Kidney (tissue), 14 donors: ENCODE measurements around the gene ZFP36L2. TPM values are rescaled to one million over a fixed set of nuclear protein-coding genes. Genes with fewer than 3 reads are reported as not detected.
A peak's percentile ranks its signal among the peaks of the same experiment; 100 is the strongest.

Source experiments
- DNase-seq, 5 donors: peaks; one replicate each; pipeline ENCODE4 v3.0.0-alpha.2; 2013 to 2020
- FAIRE-seq: peaks from 2 replicates; lab custom pipeline; 2012; peaks lifted over from hg19 to GRCh38; lab: Jason Lieb, UNC
- H3K27ac ChIP-seq, 2 donors: one replicate each; pipeline ENCODE4 v1.7.0; 2013; ENCODE audit warnings: low read depth in 2 of 2, low read length in 2 of 2, inconsistent platforms in 1 of 2
- H3K27me3 ChIP-seq: one replicate; pipeline ENCODE4 v1.7.1; 2013; ENCODE audit warnings: low read length, inconsistent platforms; ENCODE audit not compliant: control insufficient read depth, insufficient read depth
- H3K36me3 ChIP-seq, 3 donors: one replicate each; pipeline versions ENCODE4 v1.7.0 to v1.7.1; 2013; ENCODE audit warnings: low read length in 3 of 3, control low read depth in 1 of 3, inconsistent platforms in 1 of 3; ENCODE audit not compliant: insufficient read depth in 3 of 3, control insufficient read depth in 2 of 3
- H3K4me1 ChIP-seq, 3 donors: one replicate each; pipeline versions ENCODE4 v1.7.0 to v1.7.1; 2013; ENCODE audit warnings: low read length in 3 of 3, inconsistent platforms in 1 of 3, low read depth in 1 of 3; ENCODE audit not compliant: control insufficient read depth in 2 of 3, insufficient read depth in 2 of 3
- H3K4me3 ChIP-seq, 3 donors: one replicate each; pipeline versions ENCODE4 v1.7.0 to v1.8.1; 2013; ENCODE audit warnings: low read length in 3 of 3, control low read depth in 1 of 3, inconsistent platforms in 1 of 3
- H3K9ac ChIP-seq, 3 donors: one replicate each; pipeline versions ENCODE4 v1.7.0 to v1.7.1; 2013; ENCODE audit warnings: low read length in 3 of 3, control low read depth in 1 of 3, inconsistent platforms in 1 of 3
- H3K9me3 ChIP-seq, 3 donors: one replicate each; pipeline versions ENCODE4 v1.7.0 to v1.7.1; 2013; ENCODE audit warnings: low read length in 3 of 3, control low read depth in 1 of 3, inconsistent platforms in 1 of 3; ENCODE audit not compliant: control insufficient read depth in 2 of 3, insufficient read depth in 1 of 3
- CTCF ChIP-seq: IDR thresholded peaks from 3 replicates; pipeline ENCODE4 v1.5.1; 2012; ENCODE audit warnings: mild to moderate bottlenecking, moderate library complexity, borderline replicate concordance; ENCODE audit not compliant: insufficient read depth; ENCODE audit errors: extremely low read depth
- intact Hi-C: fragments of 100-400 bp; cut with DNase I; formaldehyde crosslinking; loops from one replicate; pipeline ENCODE4 v1.11.1; 2022
- polyA plus RNA-seq: library from polyadenylated mRNA; stranded (reverse); fragments of 350-450 nt; fragmentation: Illumina TruSeq; extraction: RNeasy Lipid Tissue Mini Kit (QIAGEN cat#74804); gene quantifications from one replicate; pipeline ENCODE4 v1.2.3, GENCODE V29; 2014; ENCODE audit warnings: low read depth, low replicate concordance; ENCODE audit not compliant: insufficient read depth
- total RNA-seq: library from RNA; stranded (reverse); fragmentation: NEBNext Ultra II Directional; extraction: Animal tissue kit (Norgen Biotek cat#: 25700); gene quantifications from one replicate; pipeline ENCODE4 v1.2.1, GENCODE V29; 2021
- donor health status: control.
- donor health status: control.
- donor health status: control.
- donor health status: control.
- donor health status: control.
- donor health status: DM: yes; HTN: yes; CAD: no.
- donor health status: Normal renal cell carcinoma (clear cell type).

ZFP36L2 gene
- total and polyA plus RNA-seq, 2 donors from 2014 or later, result 35.4 to 247 TPM

- TF ChIP-seq CTCF, result no peak
- Histone ChIP-seq H3K9ac (no peak overlapping the region), H3K27ac (no peak overlapping the region), H3K36me3 (no peaks in the 10 kb centered on the region), H3K4me1 (peaks cover 1 to 9% (median 3%) of the 10 kb centered on the region in 3 donors), H3K27me3 (no peaks in the 10 kb centered on the region), H3K4me3 (no peak overlapping the region), H3K9me3 (no peaks in the 10 kb centered on the region)
- intact Hi-C loops, result no loop called here
- DNase-seq (no peak), FAIRE-seq (no peak)
These were observed 14.1 kb downstream of the ZFP36L2 start for GRCh38 chr2:43212216-43212835.

GRCh38 chr2:43210467-43211303 lies 15.7 kb downstream of the ZFP36L2 start:
- no peak for TF ChIP-seq CTCF
- Histone ChIP-seq H3K4me1 (peaks cover 0 to 9% (median 0%) of the 10 kb centered on the region in 3 donors), H3K9ac (no peak overlapping the region), H3K9me3 (no peaks in the 10 kb centered on the region), H3K4me3 (no peak overlapping the region), H3K27ac (no peak overlapping the region), H3K36me3 (no peaks in the 10 kb centered on the region), H3K27me3 (no peaks in the 10 kb centered on the region)
- DNase-seq, result peak; percentile 70 to 84 (median 77)
- intact Hi-C loops, result no loop called here
- no peak for FAIRE-seq

GRCh38 chr2:43210125-43210466 lies 16.3 kb downstream of the ZFP36L2 start:
- Histone ChIP-seq H3K9me3 (no peaks in the 10 kb centered on the region), H3K27me3 (no peaks in the 10 kb centered on the region), H3K36me3 (no peaks in the 10 kb centered on the region), H3K27ac (no peak overlapping the region), H3K9ac (no peak overlapping the region), H3K4me3 (no peak overlapping the region), H3K4me1 (peaks cover 0 to 9% (median 0%) of the 10 kb centered on the region in 3 donors)
- intact Hi-C loops, result no loop called here
- FAIRE-seq (no peak), DNase-seq (peak in 1 of 5 donors; percentile 64)
- TF ChIP-seq CTCF, result no peak
